Spleen (tissue), 11 donors: ENCODE measurements around the gene IRGC. TPM values are rescaled to one million over a fixed set of nuclear protein-coding genes. Genes with fewer than 3 reads are reported as not detected.

Experiments
- DNase-seq: peaks from one replicate; pipeline ENCODE4 v3.0.0-alpha.2; 2020
- H3K27ac ChIP-seq, 8 donors: fragments of 200-600 bp; sonication (generic) in 7 of 8; 1 replicate in 4 of 8; 2 replicates in 4 of 8; pipeline versions ENCODE4 v1.5.0 to v1.8.0; 2016 to 2021; ENCODE audit warnings: inconsistent platforms in 4 of 8, mild to moderate bottlenecking in 4 of 8, moderate library complexity in 1 of 8
- H3K27me3 ChIP-seq, 7 donors: fragments of 200-600 bp; sonication (generic) in 6 of 7; replicated peaks in 1 of 7; 1 replicate in 4 of 7; 2 replicates in 3 of 7; pipeline versions ENCODE4 v1.5.0 to v1.8.0; 2016 to 2021; ENCODE audit warnings: inconsistent platforms in 3 of 7, mild to moderate bottlenecking in 1 of 7
- H3K36me3 ChIP-seq, 6 donors: fragments of 200-600 bp; sonication (generic) in 5 of 6; 1 replicate in 4 of 6; 2 replicates in 2 of 6; pipeline versions ENCODE4 v1.5.0 to v1.8.0; 2016 to 2021; ENCODE audit warnings: inconsistent platforms in 2 of 6
- H3K4me1 ChIP-seq, 6 donors: fragments of 200-600 bp; sonication (generic) in 5 of 6; 1 replicate in 3 of 6; 2 replicates in 3 of 6; pipeline versions ENCODE4 v1.5.0 to v1.8.0; 2016 to 2021; ENCODE audit warnings: inconsistent platforms in 3 of 6
- H3K4me3 ChIP-seq, 8 donors: fragments of 200-600 bp; sonication (generic) in 7 of 8; 1 replicate in 4 of 8; 2 replicates in 4 of 8; pipeline versions ENCODE4 v1.5.0 to v1.8.0; 2016 to 2021; ENCODE audit warnings: inconsistent platforms in 4 of 8, mild to moderate bottlenecking in 4 of 8, moderate library complexity in 2 of 8
- H3K9me3 ChIP-seq, 8 donors: fragments of 200-600 bp; sonication (generic) in 7 of 8; 1 replicate in 4 of 8; 2 replicates in 4 of 8; pipeline versions ENCODE4 v1.5.0 to v1.8.0; 2016 to 2021; ENCODE audit warnings: inconsistent platforms in 4 of 8
- POLR2A ChIP-seq, 3 donors: fragments of 450-650 bp; IDR thresholded peaks; one replicate each; pipeline ENCODE4 v1.5.1; 2017; ENCODE audit warnings: antibody characterized with exemption in 3 of 3, mild to moderate bottlenecking in 1 of 3
- POLR2AphosphoS5 ChIP-seq, 3 donors: sonication (generic); formaldehyde crosslinking; IDR thresholded peaks; one replicate each; pipeline ENCODE4 v1.5.1; 2017; ENCODE audit warnings: antibody characterized with exemption in 3 of 3
- WGBS, 5 donors: extraction: QIAGEN DNeasy Blood & Tissue Kit in 3 of 5; methylation state at CpG; one replicate each; pipeline versions ENCODE4 v1.1.5 to v1.1.7; 2013 to 2018; 5-methylcytosine and 5-hydroxymethylcytosine counted together
- intact Hi-C: fragments of 100-400 bp; cut with DNase I; formaldehyde crosslinking; loops from one replicate; pipeline ENCODE4 v1.15.0; 2023; ENCODE audit warnings: low total_unique reads
- polyA plus RNA-seq, 3 donors: library from polyadenylated mRNA; stranded (reverse); fragments of 200-250 nt; gene quantifications; one replicate each; pipeline ENCODE4 v1.2.1, GENCODE V29; 2013
- total RNA-seq, 7 donors: library from RNA; depleted of rRNA in 3 of 7; stranded (reverse); fragments of >200 nt in 3 of 7; fragmentation: NEBNext Ultra II Directional in 4 of 7; extraction: Animal tissue kit (Norgen Biotek cat#: 25700) in 4 of 7; gene quantifications; one replicate each; pipeline versions ENCODE4 v1.1.0 to v1.2.1, GENCODE V29; 2016 to 2021
- TF ChIP-seq, protein P1 (sequence below), 11 experiments: fragments of 200-600 bp in 7 of 11; fragments of 450-650 bp in 4 of 11; sonication (generic) in 4 of 11; IDR thresholded peaks in 8 of 11; conservative IDR thresholded peaks in 3 of 11; 1 replicate in 7 of 11; 2 replicates in 4 of 11; pipeline versions ENCODE4 v1.4.0 to v1.8.0; 2016 to 2021; ENCODE audit warnings: antibody characterized with exemption in 11 of 11, inconsistent platforms in 4 of 11, mild to moderate bottlenecking in 1 of 11
- donor health status: healthy with polysubstance abuse.
- donor health status: DM: no; HTN: no; CAD: no; lungs with moderate emphysema.
- donor health status: DM: no; HTN: no; CAD: no.
- donor health status: Bipolar disorder and iron deficiency.
- donor health status: healthy.
- donor health status: DM: no; HTN: no; CAD: no.
- donor health status: DM: yes; HTN: yes; CAD: no.

The IRGC gene
- total and polyA plus RNA-seq, 10 donors = not detected

DNA sequence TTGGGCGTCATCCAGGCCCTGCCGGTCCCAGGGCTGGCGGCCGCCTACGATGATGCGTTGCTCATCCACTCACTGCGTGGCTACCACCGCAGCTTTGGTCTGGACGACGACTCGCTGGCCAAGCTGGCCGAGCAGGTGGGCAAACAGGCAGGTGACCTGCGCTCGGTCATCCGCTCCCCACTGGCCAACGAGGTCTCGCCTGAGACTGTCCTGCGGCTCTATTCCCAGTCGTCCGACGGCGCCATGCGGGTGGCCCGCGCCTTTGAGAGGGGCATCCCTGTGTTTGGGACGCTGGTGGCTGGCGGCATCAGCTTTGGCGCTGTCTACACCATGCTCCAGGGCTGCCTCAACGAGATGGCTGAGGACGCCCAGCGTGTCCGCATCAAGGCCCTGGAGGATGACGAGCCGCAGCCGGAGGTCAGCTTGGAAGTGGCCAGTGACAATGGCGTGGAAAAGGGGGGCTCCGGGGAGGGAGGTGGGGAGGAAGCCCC lies 3.5 kb downstream of the IRGC start:
- H3K9me3 ChIP-seq = no peaks in the 10 kb centered on the region
- no peak overlapping the region for H3K4me3 ChIP-seq
- TF ChIP-seq, protein P1, sequence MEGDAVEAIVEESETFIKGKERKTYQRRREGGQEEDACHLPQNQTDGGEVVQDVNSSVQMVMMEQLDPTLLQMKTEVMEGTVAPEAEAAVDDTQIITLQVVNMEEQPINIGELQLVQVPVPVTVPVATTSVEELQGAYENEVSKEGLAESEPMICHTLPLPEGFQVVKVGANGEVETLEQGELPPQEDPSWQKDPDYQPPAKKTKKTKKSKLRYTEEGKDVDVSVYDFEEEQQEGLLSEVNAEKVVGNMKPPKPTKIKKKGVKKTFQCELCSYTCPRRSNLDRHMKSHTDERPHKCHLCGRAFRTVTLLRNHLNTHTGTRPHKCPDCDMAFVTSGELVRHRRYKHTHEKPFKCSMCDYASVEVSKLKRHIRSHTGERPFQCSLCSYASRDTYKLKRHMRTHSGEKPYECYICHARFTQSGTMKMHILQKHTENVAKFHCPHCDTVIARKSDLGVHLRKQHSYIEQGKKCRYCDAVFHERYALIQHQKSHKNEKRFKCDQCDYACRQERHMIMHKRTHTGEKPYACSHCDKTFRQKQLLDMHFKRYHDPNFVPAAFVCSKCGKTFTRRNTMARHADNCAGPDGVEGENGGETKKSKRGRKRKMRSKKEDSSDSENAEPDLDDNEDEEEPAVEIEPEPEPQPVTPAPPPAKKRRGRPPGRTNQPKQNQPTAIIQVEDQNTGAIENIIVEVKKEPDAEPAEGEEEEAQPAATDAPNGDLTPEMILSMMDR (IDR thresholded peaks at IDR 0.05 in 8 of 11, conservative IDR thresholded peaks at IDR 0.05 in 3 of 11) = no peak
- TF ChIP-seq POLR2A (IDR thresholded peaks at IDR 0.05) = no peak
- TF ChIP-seq POLR2AphosphoS5 (IDR thresholded peaks at IDR 0.05) = no peak
- DNase-seq = no peak
- H3K27me3 ChIP-seq = no peaks in the 10 kb centered on the region
- H3K27ac ChIP-seq = no peak overlapping the region
- H3K4me1 ChIP-seq = no peaks in the 10 kb centered on the region
- intact Hi-C loops = no loop called here
- no peaks in the 10 kb centered on the region for H3K36me3 ChIP-seq
- WGBS, 5 donors = 86 to 93% (median 90%) methylated on average over 15 to 37 of the region's 37 CpGs

DNA sequence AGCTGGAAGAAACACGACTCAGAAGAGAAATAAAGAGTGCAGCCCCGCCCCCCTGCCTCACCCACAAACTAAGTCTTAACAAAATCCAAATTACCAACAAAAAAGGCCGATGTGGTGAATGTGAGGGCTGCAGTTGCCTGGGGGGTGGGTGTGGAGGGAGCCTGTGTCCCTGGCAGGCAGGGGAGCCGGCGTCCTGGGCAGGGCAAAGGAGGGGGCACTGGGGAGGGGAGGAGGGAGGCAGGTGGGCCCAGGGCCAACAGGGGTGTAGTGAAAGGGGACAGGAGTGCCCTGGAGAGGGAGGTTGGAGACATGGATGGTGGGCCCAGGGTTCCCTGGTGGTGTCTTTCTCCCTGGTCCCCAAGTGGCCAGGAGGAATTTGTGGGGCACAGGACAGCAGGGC lies 4.0 kb downstream of the IRGC start:
- 69 to 81% (median 73%) methylated on average over 5 of the region's 5 CpGs for WGBS, 5 donors
- H3K9me3 ChIP-seq = no peaks in the 10 kb centered on the region
- intact Hi-C loops = no loop called here
- no peak overlapping the region for H3K27ac ChIP-seq
- no peak overlapping the region for H3K4me3 ChIP-seq
- no peaks in the 10 kb centered on the region for H3K36me3 ChIP-seq
- no peak for DNase-seq
- TF ChIP-seq POLR2AphosphoS5 (IDR thresholded peaks at IDR 0.05) = no peak
- TF ChIP-seq POLR2A (IDR thresholded peaks at IDR 0.05) = no peak
- TF ChIP-seq, protein P1 (IDR thresholded peaks at IDR 0.05 in 8 of 11, conservative IDR thresholded peaks at IDR 0.05 in 3 of 11) = no peak
- H3K4me1 ChIP-seq = peaks cover 0 to 2% (median 2%) of the 10 kb centered on the region in 6 donors
- no peaks in the 10 kb centered on the region for H3K27me3 ChIP-seq

DNA sequence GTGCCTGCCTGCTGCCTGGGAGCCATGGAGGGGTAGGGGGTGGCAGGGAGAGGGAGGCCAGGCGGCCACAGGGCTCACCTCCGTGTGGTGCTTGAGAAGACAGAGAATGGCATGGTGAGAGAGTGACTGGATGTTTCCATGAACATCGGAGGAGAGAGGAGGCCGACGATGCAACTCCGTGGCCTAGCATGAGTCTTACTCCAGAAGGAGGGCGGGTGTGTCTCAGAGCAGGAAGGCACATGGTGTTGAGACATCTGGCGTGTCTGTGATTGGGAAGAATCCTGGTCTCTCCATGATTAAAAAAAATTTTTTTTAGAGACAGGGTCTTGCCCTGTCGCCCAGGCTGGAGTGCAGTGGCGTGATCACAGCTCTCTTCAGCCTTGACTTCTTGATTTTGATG lies 5.1 kb downstream of the IRGC start:
- H3K27ac ChIP-seq = no peak overlapping the region
- intact Hi-C loops = no loop called here
- WGBS, 5 donors = 78 to 89% (median 84%) methylated on average over 10 of the region's 10 CpGs
- peaks cover 4 to 13% (median 12%) of the 10 kb centered on the region in 6 donors for H3K4me1 ChIP-seq
- no peak overlapping the region for H3K4me3 ChIP-seq
- no peaks in the 10 kb centered on the region for H3K36me3 ChIP-seq
- TF ChIP-seq, protein P1 (IDR thresholded peaks at IDR 0.05 in 8 of 11, conservative IDR thresholded peaks at IDR 0.05 in 3 of 11) = no peak
- TF ChIP-seq POLR2AphosphoS5 (IDR thresholded peaks at IDR 0.05) = peak in 1 of 3 donors; percentile 10
- no peaks in the 10 kb centered on the region for H3K9me3 ChIP-seq
- no peak for DNase-seq
- H3K27me3 ChIP-seq = no peaks in the 10 kb centered on the region

DNA sequence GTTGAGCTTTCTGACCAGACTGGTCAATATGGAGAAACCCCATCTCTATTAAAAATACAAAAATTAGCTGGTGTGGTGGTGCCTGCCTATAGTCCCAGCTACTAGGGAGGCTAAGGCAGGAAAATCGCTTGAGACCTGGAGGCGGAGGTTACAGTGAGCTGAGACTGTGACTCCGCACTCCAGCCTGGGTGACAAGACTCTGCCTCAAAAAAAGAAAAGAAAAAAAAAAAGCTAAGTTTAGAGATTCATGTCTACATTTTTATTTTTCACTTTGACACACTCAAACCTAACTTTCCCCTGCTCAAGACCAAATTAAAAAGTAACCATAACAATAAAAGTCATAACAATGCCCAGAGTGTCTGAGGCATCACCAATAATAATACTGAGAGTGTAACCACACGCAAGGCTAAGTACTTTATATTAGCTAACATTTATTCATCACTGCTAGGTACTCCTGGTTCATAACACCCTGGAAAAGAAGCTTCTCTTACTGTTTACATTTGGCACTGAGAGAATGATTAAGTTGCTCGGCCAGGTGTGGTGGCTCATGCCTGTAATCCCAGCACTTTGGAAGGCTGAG lies 5.7 kb downstream of the IRGC start:
- Histone ChIP-seq H3K36me3 (no peaks in the 10 kb centered on the region), H3K27me3 (no peaks in the 10 kb centered on the region), H3K4me1 (peaks cover 8 to 19% (median 16%) of the 10 kb centered on the region in 6 donors), H3K9me3 (no peaks in the 10 kb centered on the region), H3K27ac (no peak overlapping the region), H3K4me3 (no peak overlapping the region)
- no peak for DNase-seq
- TF ChIP-seq POLR2AphosphoS5 (IDR thresholded peaks at IDR 0.05) (no peak), POLR2A (IDR thresholded peaks at IDR 0.05) (no peak)
- TF ChIP-seq, protein P1 (IDR thresholded peaks at IDR 0.05 in 8 of 11, conservative IDR thresholded peaks at IDR 0.05 in 3 of 11) = no peak
- intact Hi-C loops = no loop called here
- 75 to 95% (median 90%) methylated on average over 5 of the region's 5 CpGs for WGBS, 5 donors
